Endodermal cell (in vitro differentiated cells): ENCODE results near the gene CMTM7. TPM values are rescaled to one million over a fixed set of nuclear protein-coding genes. Genes with fewer than 3 reads are reported as not detected.

Source experiments
- DNase-seq: peaks from one replicate; pipeline ENCODE4 v3.0.0-alpha.2; 2017
- H3K27ac ChIP-seq: 2 replicates; pipeline ENCODE4 v1.5.1; 2013; ENCODE audit warnings: mild to moderate bottlenecking, low read depth, low read length, moderate library complexity
- H3K27me3 ChIP-seq: 2 replicates; pipeline ENCODE4 v1.6.1; 2013; ENCODE audit warnings: mild to moderate bottlenecking, low read length, moderate library complexity; ENCODE audit not compliant: insufficient read depth, control insufficient read depth, poor library complexity, severe bottlenecking
- H3K36me3 ChIP-seq: 2 replicates; pipeline ENCODE4 v1.7.0; 2013; ENCODE audit warnings: mild to moderate bottlenecking, low read length, moderate library complexity; ENCODE audit not compliant: control insufficient read depth, insufficient read depth
- H3K4me1 ChIP-seq: one replicate; pipeline ENCODE4 v1.7.0; 2013; ENCODE audit warnings: low read length; ENCODE audit not compliant: control insufficient read depth, insufficient read depth
- H3K4me3 ChIP-seq: 2 replicates; pipeline ENCODE4 v1.5.1; 2013; ENCODE audit warnings: mild to moderate bottlenecking, low read length, moderate library complexity
- H3K9ac ChIP-seq: 2 replicates; pipeline ENCODE4 v1.6.1; 2013; ENCODE audit warnings: mild to moderate bottlenecking, low read length, moderate library complexity; ENCODE audit not compliant: poor library complexity, severe bottlenecking; ENCODE audit errors: extremely low read depth
- H3K9me3 ChIP-seq: 2 replicates; pipeline ENCODE4 v1.6.1; 2013; ENCODE audit warnings: mild to moderate bottlenecking, low read length, moderate library complexity; ENCODE audit not compliant: control insufficient read depth
- H3K27ac Mint-ChIP-seq: 2 replicates; pipeline ENCODE4 v1.8.0; 2020; ENCODE audit warnings: mixed read lengths
- H3K27me3 Mint-ChIP-seq: 2 replicates; pipeline ENCODE4 v1.8.0; 2021; ENCODE audit warnings: mild to moderate bottlenecking, mixed read lengths; ENCODE audit not compliant: insufficient read depth
- H3K36me3 Mint-ChIP-seq: 2 replicates; pipeline ENCODE4 v1.8.0; 2020; ENCODE audit warnings: low read depth, mixed read lengths
- H3K4me1 Mint-ChIP-seq: 2 replicates; pipeline ENCODE4 v1.8.0; 2020; ENCODE audit warnings: mixed read lengths
- H3K4me3 Mint-ChIP-seq: 2 replicates; pipeline ENCODE4 v1.8.0; 2020; ENCODE audit warnings: mild to moderate bottlenecking, moderate library complexity, mixed read lengths
- H3K9me3 Mint-ChIP-seq: 2 replicates; pipeline ENCODE4 v1.8.0; 2020; ENCODE audit warnings: mild to moderate bottlenecking, mixed read lengths
- CTCF ChIP-seq: fragments of 200-600 bp; sonication (generic); conservative IDR thresholded peaks from 2 replicates; pipeline ENCODE4 v1.5.0; 2021; ENCODE audit warnings: antibody characterized with exemption, mild to moderate bottlenecking
- WGBS, 2 experiments: methylation state at CpG; one replicate each; pipeline versions ENCODE4 v1.1.5 to v1.1.7; 2013; ENCODE audit warnings: missing lambda C conversion rate in 2 of 2, mixed read lengths in 1 of 2; ENCODE audit not compliant: insufficient coverage in 1 of 2, insufficient read length in 1 of 2; 5-methylcytosine and 5-hydroxymethylcytosine counted together
- total RNA-seq, 2 donors: library from RNA; stranded (reverse); fragmentation: NEBNext Ultra II Directional in 1 of 2; extraction: Animal tissue kit (Norgen Biotek cat#: 25700) in 1 of 2; gene quantifications; 2 replicates in 1 of 2; 3 replicates in 1 of 2; pipeline ENCODE4 v1.2.1, GENCODE V29; 2021

The CMTM7 gene
- total RNA-seq, 2 donors from 2014 or later: 11.1 TPM

DNA sequence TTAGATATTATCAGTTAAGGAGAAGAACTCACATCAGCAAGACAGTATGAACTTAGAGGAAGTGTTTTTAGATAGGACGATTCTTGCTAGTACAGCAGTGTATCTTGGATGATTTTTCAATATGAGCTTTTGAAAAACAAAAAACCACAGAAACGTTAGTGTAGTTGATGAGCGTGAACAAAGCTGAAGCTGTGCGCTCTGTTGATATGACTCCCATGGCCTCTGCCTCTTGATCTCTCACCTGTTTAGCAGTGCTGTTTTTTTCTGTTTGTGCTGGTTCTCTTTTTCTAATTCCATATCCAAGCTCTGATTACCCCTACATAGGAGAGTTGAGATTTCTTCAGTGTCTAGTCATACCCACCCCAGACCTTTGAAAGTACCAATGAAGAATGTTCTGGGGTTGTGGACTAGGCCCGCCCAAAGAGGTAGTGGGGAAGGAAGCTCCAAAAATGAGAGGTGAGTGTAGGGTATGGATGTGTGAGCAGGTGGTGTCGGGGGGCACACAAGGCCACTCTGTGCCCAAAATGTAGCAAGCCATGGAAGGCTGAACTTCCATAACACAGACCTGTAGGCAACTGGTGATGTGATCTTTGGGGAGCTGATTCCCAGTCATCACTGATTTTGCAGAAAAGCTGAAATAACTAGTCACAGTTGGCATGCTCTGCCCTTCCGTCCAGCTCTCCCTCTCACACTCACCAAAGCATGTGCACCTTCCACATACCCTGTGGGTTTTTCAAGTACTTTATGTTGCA lies 20.0 kb upstream of the CMTM7 start:
- Mint-ChIP-seq H3K9me3 (no peaks in the 10 kb centered on the region), H3K36me3 (no peaks in the 10 kb centered on the region), H3K27me3 (no peaks in the 10 kb centered on the region), H3K27ac (no peak overlapping the region), H3K4me3 (no peak overlapping the region), H3K4me1 (peaks cover 3% of the 10 kb centered on the region)
- Histone ChIP-seq H3K36me3 (no peaks in the 10 kb centered on the region), H3K9me3 (no peaks in the 10 kb centered on the region), H3K4me3 (no peak overlapping the region), H3K4me1 (no peaks in the 10 kb centered on the region), H3K27ac (no peak overlapping the region), H3K9ac (no peak overlapping the region), H3K27me3 (peaks cover 4% of the 10 kb centered on the region)
- TF ChIP-seq CTCF: no peak
- WGBS, 2 experiments: 93 to 94% methylated on average over 7 of the region's 7 CpGs
- DNase-seq: no peak

DNA sequence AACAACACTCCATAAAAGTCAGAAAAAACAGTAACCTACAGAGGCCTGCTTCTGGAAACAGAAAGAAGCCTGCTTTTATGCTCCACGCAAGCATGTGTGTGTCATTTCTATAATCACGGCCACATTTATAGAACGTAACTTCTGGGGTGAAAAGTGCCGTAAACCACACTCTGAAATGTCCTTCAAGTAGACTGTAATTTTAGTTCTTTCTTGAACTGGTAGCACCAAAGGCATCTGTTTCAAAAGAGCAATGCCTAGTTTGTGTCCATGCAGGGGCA lies 19.5 kb upstream of the CMTM7 start:
- 94 to 98% methylated on average over 4 of the region's 4 CpGs for WGBS, 2 experiments
- peaks cover 4% of the 10 kb centered on the region for H3K27me3 ChIP-seq
- no peak overlapping the region for H3K27ac ChIP-seq
- TF ChIP-seq CTCF: no peak
- Mint-ChIP-seq H3K36me3 (no peaks in the 10 kb centered on the region), H3K27me3 (no peaks in the 10 kb centered on the region), H3K9me3 (no peaks in the 10 kb centered on the region), H3K27ac (no peak overlapping the region), H3K4me1 (peaks cover under 1% of the 10 kb centered on the region), H3K4me3 (no peak overlapping the region)
- no peak overlapping the region for H3K9ac ChIP-seq
- H3K4me1 ChIP-seq: no peaks in the 10 kb centered on the region
- H3K4me3 ChIP-seq: no peak overlapping the region
- DNase-seq: no peak
- H3K9me3 ChIP-seq: no peaks in the 10 kb centered on the region
- no peaks in the 10 kb centered on the region for H3K36me3 ChIP-seq

DNA sequence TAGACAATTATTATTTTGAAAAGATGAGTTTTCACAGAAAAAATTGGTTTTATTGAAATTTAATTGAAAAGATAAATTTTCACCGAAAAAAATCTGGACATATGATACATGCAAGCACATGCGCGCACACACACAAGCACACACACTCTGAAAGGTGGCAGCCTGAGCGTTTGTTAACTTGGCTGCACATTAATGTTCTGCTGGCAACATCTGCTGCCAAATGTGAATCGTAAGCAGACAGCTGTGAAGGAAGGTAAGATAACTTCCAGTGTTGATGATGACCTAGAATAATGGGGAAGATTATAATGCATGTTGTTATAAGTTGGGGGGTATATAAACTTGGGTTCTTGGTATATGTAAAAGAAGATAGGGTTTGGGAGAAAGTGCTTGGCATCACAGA lies 18.4 kb upstream of the CMTM7 start:
- no peaks in the 10 kb centered on the region for H3K36me3 Mint-ChIP-seq
- H3K9me3 ChIP-seq: no peaks in the 10 kb centered on the region
- TF ChIP-seq CTCF: no peak
- H3K4me1 Mint-ChIP-seq: no peaks in the 10 kb centered on the region
- no peak overlapping the region for H3K4me3 Mint-ChIP-seq
- H3K27me3 ChIP-seq: peaks cover 4% of the 10 kb centered on the region
- H3K27ac ChIP-seq: no peak overlapping the region
- WGBS, 2 experiments: 94 to 95% methylated on average over 5 of the region's 5 CpGs
- no peak for DNase-seq
- no peaks in the 10 kb centered on the region for H3K9me3 Mint-ChIP-seq
- H3K27ac Mint-ChIP-seq: no peak overlapping the region
- no peaks in the 10 kb centered on the region for H3K36me3 ChIP-seq
- no peak overlapping the region for H3K4me3 ChIP-seq
- no peaks in the 10 kb centered on the region for H3K27me3 Mint-ChIP-seq
- H3K4me1 ChIP-seq: no peaks in the 10 kb centered on the region
- H3K9ac ChIP-seq: no peak overlapping the region
